ENCODE measurements around the gene SSBP2.

The SSBP2 gene

DNA sequence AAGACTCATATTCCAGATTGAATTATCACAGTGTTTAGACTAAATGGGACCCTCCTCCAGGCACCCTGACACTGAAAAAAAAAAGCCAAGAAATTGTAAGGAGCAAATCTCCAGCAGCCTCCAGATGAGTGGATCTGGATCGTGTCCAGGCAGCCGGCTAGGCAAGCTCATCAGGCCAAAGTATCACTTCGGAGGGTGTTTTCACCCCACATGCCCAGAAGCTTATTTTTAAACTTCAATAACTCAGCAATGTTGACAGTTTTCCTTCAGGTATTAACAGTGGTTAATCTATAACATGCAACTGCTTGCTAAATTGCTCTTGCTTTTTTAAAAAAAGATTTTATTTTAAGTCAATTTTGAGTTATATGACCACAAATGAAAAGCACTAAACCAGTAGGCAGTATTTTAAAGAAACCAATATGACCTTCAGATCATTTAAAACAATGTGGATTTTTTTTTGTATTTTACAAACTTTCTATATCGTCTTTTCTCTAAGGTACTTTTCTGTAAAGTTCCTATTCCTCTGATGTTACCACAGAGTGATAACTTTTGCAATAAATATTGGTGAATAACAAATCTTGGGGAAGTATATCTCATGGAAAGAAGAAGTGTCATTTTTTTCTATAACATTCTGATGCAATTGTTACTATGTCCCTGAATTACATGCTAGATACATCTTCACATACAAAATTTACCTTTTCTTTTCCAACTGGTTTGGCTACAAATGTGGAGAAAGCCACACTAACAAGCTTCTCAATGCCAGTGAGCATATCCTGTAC is 387.6 kb downstream of the SSBP2 start:
- DNase-seq = no peak
